RPMI7951 (cell line): ENCODE results near the gene APH1A. TPM values are rescaled to one million over a fixed set of nuclear protein-coding genes. Genes with fewer than 3 reads are reported as not detected.
"Not testable (repeated sequence)": the region's sequence is repeated elsewhere in the genome, so short reads cannot be mapped to it uniquely, and the experiment has no call there.

Experiments
- DNase-seq: peaks from one replicate; pipeline ENCODE4 v3.0.0-alpha.2; 2012; ENCODE audit warnings: low read depth
- total RNA-seq: library from RNA; depleted of rRNA; stranded (reverse); fragments of >200 nt; shearing (Covaris generic); gene quantifications from 2 replicates; pipeline ENCODE4 v1.2.3, GENCODE V29; 2014

The APH1A gene
- total RNA-seq, 1 experiment from 2014 or later, result 92.8 TPM

- peak; percentile 16 for DNase-seq
Measured at GRCh38 chr1:150268340-150268704, 494 bp downstream of the APH1A start.

- DNase-seq, result no peak
Measured at GRCh38 chr1:150267896-150268295, 920 bp downstream of the APH1A start.

GRCh38 chr1:150263549-150263948, 5.3 kb downstream of the APH1A start:
- no peak for DNase-seq

GRCh38 chr1:150262388-150263320, 6.2 kb downstream of the APH1A start:
- DNase-seq, result no peak

- no peak for DNase-seq
Measured at GRCh38 chr1:150261367-150261766, 7.4 kb downstream of the APH1A start.

GRCh38 chr1:150259758-150260669, 8.8 kb downstream of the APH1A start:
- DNase-seq, result no peak

GRCh38 chr1:150259217-150259616, 9.6 kb downstream of the APH1A start:
- DNase-seq, result no peak

- no peak for DNase-seq
Measured at GRCh38 chr1:150257624-150258585, 10.9 kb downstream of the APH1A start, which contains the start of gene CA14. Gene CA14, plus strand, starts transcription at chr1:150257774. Its CDS starts 355 bp downstream, at chr1:150258129.

- no peak for DNase-seq
Measured at GRCh38 chr1:150256554-150257341, 12.1 kb downstream of the APH1A start.

- DNase-seq, result no peak
Measured at GRCh38 chr1:150256198-150256553, 12.6 kb downstream of the APH1A start.

GRCh38 chr1:150249936-150250335, 18.9 kb downstream of the APH1A start:
- no peak for DNase-seq

GRCh38 chr1:150243003-150243402, 25.8 kb downstream of the APH1A start:
- DNase-seq, result no peak

- DNase-seq, result no peak
Measured at GRCh38 chr1:150237746-150238145, 31.1 kb downstream of the APH1A start.

GRCh38 chr1:150237176-150237575, 31.6 kb downstream of the APH1A start:
- DNase-seq, result not testable (repeated sequence)

- DNase-seq, result no peak
Measured at GRCh38 chr1:150236614-150237100, 32.2 kb downstream of the APH1A start.

- peak; percentile 100 for DNase-seq
Measured at GRCh38 chr1:150235852-150236613, 32.8 kb downstream of the APH1A start, which contains the start of gene ANP32E. Gene ANP32E, minus strand, starts transcription at chr1:150236112. Its CDS starts 326 bp downstream, at chr1:150235786.

GRCh38 chr1:150235294-150235851, 33.4 kb downstream of the APH1A start:
- DNase-seq, result no peak

GRCh38 chr1:150234566-150235293, 34.1 kb downstream of the APH1A start:
- peak; percentile 83 for DNase-seq

- no peak for DNase-seq
Measured at GRCh38 chr1:150234309-150234565, 34.6 kb downstream of the APH1A start.
